Keratinocyte (primary cell): ENCODE measurements around the gene ACAD9. TPM values are rescaled to one million over a fixed set of nuclear protein-coding genes. Genes with fewer than 3 reads are reported as not detected.

ENCODE experiments used
- DNase-seq: peaks from one replicate; pipeline ENCODE4 v3.0.0-alpha.2; 2011; ENCODE audit warnings: low read depth, missing footprints, low spot score
- FAIRE-seq: peaks from 2 replicates; lab custom pipeline; 2011; peaks lifted over from hg19 to GRCh38; lab: Jason Lieb, UNC
- H2AFZ ChIP-seq: 2 replicates; pipeline ENCODE4 v1.6.0; 2012; ENCODE audit warnings: low read length, control low read depth, inconsistent platforms; ENCODE audit not compliant: control insufficient read depth
- H3K27ac ChIP-seq: 2 replicates; pipeline ENCODE4 v1.5.1; 2011; ENCODE audit warnings: low read length; ENCODE audit not compliant: control insufficient read depth, insufficient read depth
- H3K27me3 ChIP-seq: 3 replicates; pipeline ENCODE4 v1.6.0; 2011; ENCODE audit warnings: low read length; ENCODE audit not compliant: control insufficient read depth, insufficient read depth; ENCODE audit errors: extremely low read depth
- H3K36me3 ChIP-seq, 2 experiments: 2 replicates in 1 of 2; 3 replicates in 1 of 2; pipeline ENCODE4 v1.5.1; 2011; ENCODE audit warnings: low read length in 2 of 2, mild to moderate bottlenecking in 1 of 2; ENCODE audit not compliant: control insufficient read depth in 2 of 2, insufficient read depth in 2 of 2; ENCODE audit errors: extremely low read depth in 1 of 2
- H3K4me1 ChIP-seq: 3 replicates; pipeline ENCODE4 v1.5.1; 2011; ENCODE audit warnings: low read length; ENCODE audit not compliant: control insufficient read depth, insufficient read depth; ENCODE audit errors: extremely low read depth
- H3K4me2 ChIP-seq: 3 replicates; pipeline ENCODE4 v1.6.0; 2011; ENCODE audit warnings: low read depth, low read length; ENCODE audit not compliant: control insufficient read depth, insufficient read depth; ENCODE audit errors: extremely low read depth
- H3K4me3 ChIP-seq, 3 experiments: fragments of 200-600 bp in 1 of 3; sonication (generic) in 1 of 3; 2 replicates in 2 of 3; 3 replicates in 1 of 3; pipeline ENCODE4 v1.5.1; 2011 to 2016; ENCODE audit warnings: low read length in 3 of 3, mild to moderate bottlenecking in 3 of 3, control low read depth in 2 of 3, inconsistent platforms in 1 of 3, low read depth in 1 of 3, mixed read lengths in 1 of 3, mixed run types in 1 of 3, moderate library complexity in 1 of 3; ENCODE audit not compliant: control insufficient read depth in 2 of 3, insufficient read depth in 2 of 3; ENCODE audit errors: extremely low read depth in 1 of 3
- H3K79me2 ChIP-seq: 2 replicates; pipeline ENCODE4 v1.6.0; 2012; ENCODE audit warnings: low read length; ENCODE audit not compliant: control insufficient read depth, insufficient read depth
- H3K9ac ChIP-seq: 3 replicates; pipeline ENCODE4 v1.6.0; 2011; ENCODE audit warnings: low read length; ENCODE audit not compliant: control insufficient read depth, insufficient read depth; ENCODE audit errors: extremely low read depth
- H3K9me1 ChIP-seq: 3 replicates; pipeline ENCODE4 v1.6.0; 2011; ENCODE audit warnings: low read length; ENCODE audit not compliant: control insufficient read depth, insufficient read depth; ENCODE audit errors: extremely low read depth
- H3K9me3 ChIP-seq: 2 replicates; pipeline ENCODE4 v1.5.1; 2012; ENCODE audit warnings: low read depth, low read length; ENCODE audit not compliant: control insufficient read depth
- H4K20me1 ChIP-seq: 3 replicates; pipeline ENCODE4 v1.6.0; 2011; ENCODE audit warnings: low read length; ENCODE audit not compliant: control insufficient read depth, insufficient read depth; ENCODE audit errors: extremely low read depth
- CTCF ChIP-seq, 3 experiments: IDR thresholded peaks in 1 of 3; conservative IDR thresholded peaks in 1 of 3; optimal IDR thresholded peaks in 1 of 3; 2 replicates in 2 of 3; 3 replicates in 1 of 3; pipeline versions ENCODE3 to v1.5.1; 2011; ENCODE audit warnings: low read length in 3 of 3, mild to moderate bottlenecking in 3 of 3, moderate library complexity in 2 of 3, control low read depth in 1 of 3, inconsistent platforms in 1 of 3; ENCODE audit not compliant: insufficient read depth in 2 of 3; ENCODE audit errors: extremely low read depth in 1 of 3
- EZH2 ChIP-seq: IDR thresholded peaks from one replicate; pipeline ENCODE4 v1.6.1; 2012; ENCODE audit warnings: inconsistent platforms, mild to moderate bottlenecking, low read length, moderate library complexity
- dilution Hi-C: fragments of 300-500 bp; cut with MboI; formaldehyde crosslinking; loops from one replicate; pipeline ENCODE4 v1.7.0; 2020; ENCODE audit warnings: low sequenced_read_pairs; ENCODE audit not compliant: extremely low pct_ligation_motif_present
- polyA plus RNA-seq, 5 experiments: library from polyadenylated mRNA; depleted of rRNA in 3 of 5; stranded (reverse) in 3 of 5; stranded (forward) in 1 of 5; unstranded in 1 of 5; fragments of >200 nt; gene quantifications; 1 replicate in 1 of 5; 2 replicates in 3 of 5; 3 replicates in 1 of 5; pipeline versions ENCODE4 v1.2.1 to v1.2.3, GENCODE V29; 2011 to 2012; ENCODE audit warnings: missing spikeins in 2 of 5, low read depth in 1 of 5, low replicate concordance in 1 of 5

Gene ACAD9
- polyA plus RNA-seq, 1 donor (not counting 4 experiments of a cell fraction or from before 2014, with no cell fraction given): 36.6 TPM

GRCh38 chr3:128932516-128933212, 53.2 kb downstream of the ACAD9 start:
- Histone ChIP-seq H4K20me1 (no peaks in the 10 kb centered on the region), H3K4me1 (no peaks in the 10 kb centered on the region), H3K4me2 (no peak overlapping the region), H3K27me3 (peaks cover 13% of the 10 kb centered on the region), H3K79me2 (no peaks in the 10 kb centered on the region), H3K9me3 (no peaks in the 10 kb centered on the region), H2AFZ (no peak overlapping the region), H3K9ac (no peak overlapping the region), H3K4me3 (no peak overlapping the region), H3K9me1 (no peaks in the 10 kb centered on the region), H3K27ac (no peak overlapping the region), H3K36me3 (no peaks in the 10 kb centered on the region)
- dilution Hi-C loops: no loop called here
- TF ChIP-seq CTCF (optimal IDR thresholded peaks at IDR 0.05 in 1 of 3, IDR thresholded peaks at IDR 0.05 in 1 of 3, conservative IDR thresholded peaks at IDR 0.05 in 1 of 3; ENCODE audit: extremely low read depth in 1 of 3, insufficient read depth in 2 of 3, low read length in 3 of 3): no peak
- TF ChIP-seq EZH2: no peak
- DNase-seq (no peak), FAIRE-seq (no peak)

GRCh38 chr3:128933213-128933921, 53.9 kb downstream of the ACAD9 start:
- Histone ChIP-seq H3K79me2 (no peaks in the 10 kb centered on the region), H3K4me2 (no peak overlapping the region), H3K27me3 (peaks cover 13% of the 10 kb centered on the region), H3K4me1 (no peaks in the 10 kb centered on the region), H3K9me3 (no peaks in the 10 kb centered on the region), H3K4me3 (no peak overlapping the region), H2AFZ (no peak overlapping the region), H3K9me1 (no peaks in the 10 kb centered on the region), H4K20me1 (no peaks in the 10 kb centered on the region), H3K27ac (no peak overlapping the region), H3K36me3 (no peaks in the 10 kb centered on the region), H3K9ac (no peak overlapping the region)
- DNase-seq (no peak), FAIRE-seq (no peak)
- TF ChIP-seq CTCF (optimal IDR thresholded peaks at IDR 0.05 in 1 of 3, IDR thresholded peaks at IDR 0.05 in 1 of 3, conservative IDR thresholded peaks at IDR 0.05 in 1 of 3; ENCODE audit: extremely low read depth in 1 of 3, insufficient read depth in 2 of 3, low read length in 3 of 3) (no peak), EZH2 (no peak)
- dilution Hi-C loops: no loop called here
